ENCODE measurements around the gene CD109.
"Not testable (repeated sequence)": the region's sequence is repeated elsewhere in the genome, so short reads cannot be mapped to it uniquely, and the experiment has no call there.

CD109 gene

GRCh38 chr6:73679846-73680245 lies 16.2 kb upstream of the CD109 start:
- H2AFZ ChIP-seq (ENCODE audit: insufficient read depth, low read length, poor library complexity); H2BK12ac ChIP-seq (ENCODE audit: low read length); H3K4ac ChIP-seq (ENCODE audit: low read depth, low read length); H3K9ac ChIP-seq (ENCODE audit: low read length); H3K4me1 ChIP-seq (ENCODE audit: control insufficient read depth in 1 of 2, insufficient read depth in 2 of 2, low read length in 2 of 2); H4K91ac ChIP-seq (ENCODE audit: low read depth, low read length); H3K79me2 ChIP-seq (ENCODE audit: control insufficient read depth, insufficient read depth, low read length, poor library complexity); H3K23ac ChIP-seq (ENCODE audit: low read length); H2AK5ac ChIP-seq (ENCODE audit: low read length); H2BK120ac ChIP-seq (ENCODE audit: insufficient read depth, low read length, poor library complexity); H3K4me3 ChIP-seq (ENCODE audit: low read depth, low read length); H3K36me3 ChIP-seq (ENCODE audit: control insufficient read depth in 1 of 2, insufficient read depth in 2 of 2, low read length in 2 of 2); H4K8ac ChIP-seq (ENCODE audit: low read depth, low read length); H4K12ac ChIP-seq (ENCODE audit: low read depth, low read length); H2BK5ac ChIP-seq (ENCODE audit: low read depth, low read length, poor library complexity); H3K4me2 ChIP-seq (ENCODE audit: low read length); H3K14ac ChIP-seq (ENCODE audit: low read length); H3K18ac ChIP-seq (ENCODE audit: low read length); H3K79me1 ChIP-seq (ENCODE audit: low read length); H3K9me3 ChIP-seq (ENCODE audit: insufficient read depth, low read depth, low read length); H3K27me3 ChIP-seq (ENCODE audit: insufficient read depth, low read length); H3K27ac ChIP-seq (ENCODE audit: low read depth, low read length); DNase-seq: not testable (repeated sequence)
- WGBS (ENCODE audit: extremely low coverage, insufficient coverage, insufficient read length) = no CpG with 5 or more reads among the region's 5 CpGs

- no peak for DNase-seq
- Histone ChIP-seq H2BK120ac (ENCODE audit: insufficient read depth, low read length, poor library complexity) (no peak overlapping the region), H2BK5ac (ENCODE audit: low read depth, low read length, poor library complexity) (no peak overlapping the region), H3K9ac (ENCODE audit: low read length) (no peak overlapping the region), H3K9me3 (ENCODE audit: insufficient read depth, low read depth, low read length) (no peaks in the 10 kb centered on the region), H2BK12ac (ENCODE audit: low read length) (no peak overlapping the region), H3K4me3 (ENCODE audit: low read depth, low read length) (no peak overlapping the region), H2AK5ac (ENCODE audit: low read length) (no peak overlapping the region), H3K27ac (ENCODE audit: low read depth, low read length) (no peak overlapping the region), H4K91ac (ENCODE audit: low read depth, low read length) (no peak overlapping the region), H2AFZ (ENCODE audit: insufficient read depth, low read length, poor library complexity) (no peak overlapping the region), H3K23ac (ENCODE audit: low read length) (no peak overlapping the region), H4K12ac (ENCODE audit: low read depth, low read length) (no peak overlapping the region), H3K14ac (ENCODE audit: low read length) (no peak overlapping the region), H3K36me3 (ENCODE audit: control insufficient read depth in 1 of 2, insufficient read depth in 2 of 2, low read length in 2 of 2) (no peaks in the 10 kb centered on the region), H3K18ac (ENCODE audit: low read length) (no peak overlapping the region), H4K8ac (ENCODE audit: low read depth, low read length) (no peak overlapping the region), H3K79me1 (ENCODE audit: low read length) (no peaks in the 10 kb centered on the region), H3K4me2 (ENCODE audit: low read length) (no peak overlapping the region), H3K4me1 (ENCODE audit: control insufficient read depth in 1 of 2, insufficient read depth in 2 of 2, low read length in 2 of 2) (no peaks in the 10 kb centered on the region), H3K79me2 (ENCODE audit: control insufficient read depth, insufficient read depth, low read length, poor library complexity) (no peaks in the 10 kb centered on the region), H3K4ac (ENCODE audit: low read depth, low read length) (no peak overlapping the region), H3K27me3 (ENCODE audit: insufficient read depth, low read length) (no peaks in the 10 kb centered on the region)
- no CpG with 5 or more reads among the region's 5 CpGs for WGBS (ENCODE audit: extremely low coverage, insufficient coverage, insufficient read length)
Measured at GRCh38 chr6:73680289-73680918, 15.6 kb upstream of the CD109 start.

- not testable (repeated sequence) for H3K4me2 ChIP-seq (ENCODE audit: low read length); H3K27me3 ChIP-seq (ENCODE audit: insufficient read depth, low read length); H2AFZ ChIP-seq (ENCODE audit: insufficient read depth, low read length, poor library complexity); H4K8ac ChIP-seq (ENCODE audit: low read depth, low read length); H3K79me2 ChIP-seq (ENCODE audit: control insufficient read depth, insufficient read depth, low read length, poor library complexity); H4K12ac ChIP-seq (ENCODE audit: low read depth, low read length); H3K9me3 ChIP-seq (ENCODE audit: insufficient read depth, low read depth, low read length); H2BK5ac ChIP-seq (ENCODE audit: low read depth, low read length, poor library complexity); H3K23ac ChIP-seq (ENCODE audit: low read length); H3K4ac ChIP-seq (ENCODE audit: low read depth, low read length); H3K14ac ChIP-seq (ENCODE audit: low read length); H3K4me3 ChIP-seq (ENCODE audit: low read depth, low read length); H2BK12ac ChIP-seq (ENCODE audit: low read length); H3K18ac ChIP-seq (ENCODE audit: low read length); H3K79me1 ChIP-seq (ENCODE audit: low read length); H3K27ac ChIP-seq (ENCODE audit: low read depth, low read length); H3K36me3 ChIP-seq (ENCODE audit: control insufficient read depth in 1 of 2, insufficient read depth in 2 of 2, low read length in 2 of 2); H3K4me1 ChIP-seq (ENCODE audit: control insufficient read depth in 1 of 2, insufficient read depth in 2 of 2, low read length in 2 of 2); H4K91ac ChIP-seq (ENCODE audit: low read depth, low read length); DNase-seq; H3K9ac ChIP-seq (ENCODE audit: low read length); H2BK120ac ChIP-seq (ENCODE audit: insufficient read depth, low read length, poor library complexity); H2AK5ac ChIP-seq (ENCODE audit: low read length)
- WGBS (ENCODE audit: extremely low coverage, insufficient coverage, insufficient read length) = no CpG with 5 or more reads among the region's 2 CpGs
Measured at GRCh38 chr6:73683574-73683973, 12.4 kb upstream of the CD109 start.

GRCh38 chr6:73688351-73688750 lies 7.7 kb upstream of the CD109 start:
- Histone ChIP-seq H2BK5ac (ENCODE audit: low read depth, low read length, poor library complexity) (no peak overlapping the region), H3K27me3 (ENCODE audit: insufficient read depth, low read length) (no peaks in the 10 kb centered on the region), H3K9me3 (ENCODE audit: insufficient read depth, low read depth, low read length) (peaks cover 2% of the 10 kb centered on the region), H3K79me1 (ENCODE audit: low read length) (no peaks in the 10 kb centered on the region), H3K23ac (ENCODE audit: low read length) (no peak overlapping the region), H3K14ac (ENCODE audit: low read length) (no peak overlapping the region), H2AK5ac (ENCODE audit: low read length) (no peak overlapping the region), H4K12ac (ENCODE audit: low read depth, low read length) (no peak overlapping the region), H2AFZ (ENCODE audit: insufficient read depth, low read length, poor library complexity) (no peak overlapping the region), H3K27ac (ENCODE audit: low read depth, low read length) (no peak overlapping the region), H4K91ac (ENCODE audit: low read depth, low read length) (no peak overlapping the region), H3K4me3 (ENCODE audit: low read depth, low read length) (no peak overlapping the region), H2BK120ac (ENCODE audit: insufficient read depth, low read length, poor library complexity) (no peak overlapping the region), H2BK12ac (ENCODE audit: low read length) (no peak overlapping the region), H3K9ac (ENCODE audit: low read length) (no peak overlapping the region), H3K4ac (ENCODE audit: low read depth, low read length) (no peak overlapping the region), H3K4me1 (ENCODE audit: control insufficient read depth in 1 of 2, insufficient read depth in 2 of 2, low read length in 2 of 2) (no peaks in the 10 kb centered on the region), H4K8ac (ENCODE audit: low read depth, low read length) (no peak overlapping the region), H3K18ac (ENCODE audit: low read length) (no peak overlapping the region), H3K79me2 (ENCODE audit: control insufficient read depth, insufficient read depth, low read length, poor library complexity) (no peaks in the 10 kb centered on the region), H3K36me3 (ENCODE audit: control insufficient read depth in 1 of 2, insufficient read depth in 2 of 2, low read length in 2 of 2) (no peaks in the 10 kb centered on the region), H3K4me2 (ENCODE audit: low read length) (no peak overlapping the region)
- DNase-seq = no peak
- no CpG with 5 or more reads among the region's 1 CpG for WGBS (ENCODE audit: extremely low coverage, insufficient coverage, insufficient read length)
